ENCODE data around the gene SLC39A7.
"Not testable (repeated sequence)": the region's sequence is repeated elsewhere in the genome, so short reads cannot be mapped to it uniquely, and the experiment has no call there.

SLC39A7 gene

GRCh38 chr6:33206027-33206863 is 5.6 kb downstream of the SLC39A7 start:
- no peak for DNase-seq

DNA sequence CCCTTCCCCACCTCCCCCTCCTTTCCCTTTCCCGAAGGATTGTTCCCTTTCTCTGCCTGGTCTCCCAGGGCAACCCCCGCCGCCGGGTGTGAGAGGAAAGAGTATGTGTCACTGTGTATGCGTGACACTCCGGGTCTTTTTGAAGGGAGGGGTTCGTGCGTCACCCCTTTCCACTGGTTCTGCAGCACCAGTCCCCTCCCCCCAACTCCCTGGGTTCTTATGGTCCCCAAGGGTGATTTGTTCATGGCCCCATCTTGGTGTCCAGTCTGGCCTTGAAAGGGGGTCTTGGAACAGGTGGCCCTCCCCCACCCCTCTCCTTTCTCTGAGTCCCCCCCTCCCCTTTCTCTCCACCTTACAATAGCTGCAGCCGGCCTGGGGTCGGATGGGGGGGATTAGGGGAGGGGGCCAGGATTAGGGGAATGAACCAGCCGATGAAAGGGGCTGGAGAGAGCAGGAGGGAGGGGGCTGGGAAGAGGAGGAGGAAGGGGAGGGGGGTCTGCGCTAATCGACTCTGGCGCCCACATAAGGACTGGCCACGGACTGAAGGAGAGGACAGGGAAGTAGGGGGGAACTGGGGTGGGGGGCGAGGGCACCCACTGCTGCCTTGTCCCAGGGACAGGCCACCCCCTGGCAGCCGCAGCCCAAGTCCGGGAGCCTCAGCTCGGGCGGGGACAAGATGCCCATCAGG is 6.3 kb downstream of the SLC39A7 start:
- DNase-seq, result no peak

DNA sequence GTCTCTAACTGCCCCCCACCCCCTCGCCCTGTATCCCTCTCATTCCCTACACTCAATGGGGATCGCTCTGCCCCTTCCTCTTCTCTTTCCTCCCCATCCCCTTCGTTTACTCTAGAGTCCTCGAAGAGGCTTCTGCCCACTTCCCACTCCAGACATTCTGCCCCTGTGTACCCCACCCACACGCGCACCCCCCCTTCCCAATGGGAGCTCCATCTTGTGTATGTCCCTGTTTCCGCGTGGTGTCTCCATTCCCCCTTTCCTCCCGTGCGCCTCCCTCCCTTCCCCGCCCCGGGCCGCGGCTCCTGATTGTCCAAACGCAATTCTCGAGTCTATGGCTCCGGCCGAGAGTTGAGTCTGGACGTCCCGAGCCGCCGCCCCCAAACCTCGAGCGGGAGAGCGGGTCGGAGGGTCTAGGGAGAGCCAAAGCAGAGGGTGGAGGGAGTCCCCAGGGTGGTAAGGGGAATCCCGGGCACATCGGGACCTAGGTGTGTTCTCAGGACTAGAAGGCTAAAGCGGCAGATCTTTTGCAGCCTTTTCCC is 7.0 kb downstream of the SLC39A7 start:
- peak; percentile 40 for DNase-seq

DNA sequence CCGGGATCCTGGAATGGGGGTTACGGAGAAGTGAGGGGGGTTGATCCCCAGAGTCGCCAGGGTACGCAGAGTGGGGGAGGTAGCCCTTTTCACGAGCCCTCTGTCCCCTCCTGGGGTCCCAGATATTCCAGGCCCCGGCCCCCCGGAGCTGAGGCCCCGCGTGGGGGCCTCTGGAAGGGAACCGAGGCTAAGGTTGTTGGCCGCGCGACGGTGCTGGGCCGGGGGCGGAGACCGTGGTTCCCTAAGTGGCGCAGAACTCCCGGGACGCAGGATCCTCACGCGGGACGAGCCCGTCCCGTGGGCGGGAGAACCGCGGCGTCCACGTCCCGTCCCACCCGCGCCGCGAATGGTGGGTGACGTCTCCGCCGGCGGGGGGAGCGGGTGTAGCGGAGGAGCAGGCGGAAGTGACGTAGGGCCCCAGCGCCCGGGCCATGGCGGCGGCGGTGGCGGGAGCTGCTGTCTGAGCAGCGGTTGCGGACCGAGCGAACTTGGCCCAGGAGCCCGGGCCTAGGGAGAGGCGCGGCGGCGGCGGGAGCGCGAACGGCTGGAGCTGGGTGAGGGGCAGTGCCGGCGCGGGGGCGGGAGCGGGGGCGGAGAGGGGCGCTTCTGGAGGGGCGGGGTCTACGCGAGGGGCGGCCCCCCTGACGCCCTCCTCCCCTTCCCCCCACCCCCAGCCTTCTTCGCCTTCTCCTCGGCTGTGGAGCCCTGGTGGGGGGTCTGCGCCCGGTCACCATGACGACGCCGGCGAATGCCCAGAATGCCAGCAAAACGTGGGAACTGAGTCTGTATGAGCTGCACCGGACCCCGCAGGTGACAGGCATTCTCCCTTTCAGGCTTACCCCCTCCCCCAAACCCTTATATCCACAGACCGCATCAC is 7.7 kb downstream of the SLC39A7 start, which contains the start of gene RING1:
RING1 (plus strand) TSS at position 410 of the 877 bp plus-strand sequence; CDS start at position 733, 323 bp downstream.
- peak; percentile 71 for DNase-seq

DNA sequence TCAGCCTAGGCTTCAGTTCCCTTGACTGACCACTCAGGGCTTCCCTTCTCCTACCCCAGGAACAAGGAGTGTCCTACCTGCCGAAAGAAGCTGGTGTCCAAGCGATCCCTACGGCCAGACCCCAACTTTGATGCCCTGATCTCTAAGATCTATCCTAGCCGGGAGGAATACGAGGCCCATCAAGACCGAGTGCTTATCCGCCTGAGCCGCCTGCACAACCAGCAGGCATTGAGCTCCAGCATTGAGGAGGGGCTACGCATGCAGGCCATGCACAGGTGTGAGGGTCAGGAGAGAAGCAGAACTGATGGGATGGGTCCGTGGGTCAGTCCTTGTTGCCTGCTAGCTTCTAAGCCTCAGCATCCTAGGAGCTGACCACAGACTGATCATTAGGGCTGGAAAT is 9.2 kb downstream of the SLC39A7 start:
- no peak for DNase-seq

GRCh38 chr6:33211136-33211535 is 10.5 kb downstream of the SLC39A7 start:
- DNase-seq, result no peak

GRCh38 chr6:33211666-33212422 is 11.2 kb downstream of the SLC39A7 start:
- no peak for DNase-seq

DNA sequence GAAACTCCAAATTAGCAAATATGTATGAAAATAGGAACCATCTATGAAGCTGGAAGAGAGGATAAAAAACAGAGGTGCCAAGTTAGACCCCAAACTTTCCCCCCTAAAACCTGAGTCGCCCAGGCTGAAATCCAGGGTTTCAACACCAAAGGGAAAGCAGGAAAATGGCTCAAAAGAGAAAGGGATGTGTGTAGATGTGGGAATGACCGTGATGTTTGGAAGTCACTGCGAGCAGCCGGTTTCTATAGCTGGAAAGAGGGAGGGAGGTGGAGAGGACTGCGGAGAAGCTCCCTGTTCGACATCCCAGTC is 12.1 kb downstream of the SLC39A7 start:
- no peak for DNase-seq

GRCh38 chr6:33213166-33213988 is 12.7 kb downstream of the SLC39A7 start:
- DNase-seq, result no peak

GRCh38 chr6:33213989-33214335 is 13.3 kb downstream of the SLC39A7 start:
- no peak for DNase-seq

GRCh38 chr6:33215271-33216116 is 14.8 kb downstream of the SLC39A7 start:
- no peak for DNase-seq

GRCh38 chr6:33216117-33216649 is 15.5 kb downstream of the SLC39A7 start:
- no peak for DNase-seq

- DNase-seq, result no peak
Measured at GRCh38 chr6:33217246-33217645, 16.6 kb downstream of the SLC39A7 start.

- DNase-seq, result no peak
Measured at GRCh38 chr6:33217681-33218080, 17.0 kb downstream of the SLC39A7 start.

DNA sequence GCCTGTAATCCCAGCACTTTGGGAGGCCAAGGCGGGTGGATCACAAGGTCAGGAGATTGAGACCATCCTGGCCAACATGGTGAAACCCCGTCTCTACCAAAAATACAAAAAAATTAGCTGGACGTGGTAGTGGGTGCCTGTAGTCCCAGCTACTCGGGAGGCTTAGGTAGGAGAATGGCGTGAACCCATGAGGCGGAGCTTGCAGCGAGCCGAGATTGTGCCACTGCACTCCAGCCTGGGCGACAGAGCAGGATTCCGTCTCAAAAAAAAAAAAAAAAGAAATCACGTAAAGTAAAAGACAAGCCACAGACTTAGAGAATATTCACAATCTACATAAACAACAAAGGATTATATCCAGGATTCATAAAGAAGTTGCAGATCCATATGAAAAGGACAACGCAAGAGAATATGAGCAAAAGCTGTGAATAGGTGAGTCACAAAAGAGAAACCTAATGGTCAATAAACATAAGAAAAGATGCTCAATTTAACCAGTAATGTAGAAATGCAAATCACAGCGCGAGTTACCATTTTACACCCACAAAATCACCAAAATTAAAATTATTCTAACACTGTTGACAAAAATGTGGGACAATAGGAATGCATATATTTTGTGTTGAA is 25.9 kb downstream of the SLC39A7 start:
- not testable (repeated sequence) for DNase-seq

DNA sequence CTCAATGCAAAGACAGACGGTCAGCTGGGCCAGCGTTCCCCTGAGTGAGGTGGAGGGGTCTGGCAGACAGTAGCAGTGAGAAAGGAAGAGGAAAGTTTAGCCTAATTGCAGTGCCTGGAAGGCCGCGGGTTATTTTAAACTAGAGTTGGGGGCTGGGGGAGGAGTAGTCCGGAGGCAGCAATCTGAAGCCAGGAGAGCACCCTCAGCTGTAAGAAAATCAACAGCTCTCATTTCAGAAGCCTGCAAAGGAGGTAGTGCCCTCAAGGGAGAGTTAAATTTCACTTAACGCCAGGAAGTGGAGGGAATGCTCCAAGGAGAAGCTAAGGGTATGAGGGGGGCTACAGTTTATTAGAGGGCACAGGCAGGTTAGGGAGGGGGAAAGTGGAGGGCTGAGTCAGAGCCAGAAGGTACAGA is 34.6 kb downstream of the SLC39A7 start:
- DNase-seq, result no peak

- no peak for DNase-seq
Measured at GRCh38 chr6:33236328-33236727, 35.7 kb downstream of the SLC39A7 start.

DNA sequence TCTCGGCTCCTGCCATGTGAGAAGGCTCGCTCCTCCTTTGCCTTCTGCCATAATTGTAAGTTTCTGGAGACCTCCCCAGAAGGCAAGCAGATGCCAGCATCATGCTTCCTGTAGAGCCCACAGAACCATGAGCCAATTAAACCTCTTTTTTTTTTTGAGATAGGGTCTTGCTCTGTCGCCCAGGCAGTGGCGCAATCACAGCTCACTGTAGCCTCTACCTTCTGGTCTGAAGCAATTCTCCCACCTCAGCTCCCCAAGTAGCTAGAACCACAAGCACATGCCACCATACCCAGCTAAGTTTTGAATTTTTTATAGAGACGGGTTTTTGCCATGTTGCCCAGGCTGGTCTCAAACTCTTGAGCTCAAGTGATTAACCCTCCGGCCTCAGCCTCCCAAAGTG is 36.2 kb downstream of the SLC39A7 start:
- no peak for DNase-seq

DNA sequence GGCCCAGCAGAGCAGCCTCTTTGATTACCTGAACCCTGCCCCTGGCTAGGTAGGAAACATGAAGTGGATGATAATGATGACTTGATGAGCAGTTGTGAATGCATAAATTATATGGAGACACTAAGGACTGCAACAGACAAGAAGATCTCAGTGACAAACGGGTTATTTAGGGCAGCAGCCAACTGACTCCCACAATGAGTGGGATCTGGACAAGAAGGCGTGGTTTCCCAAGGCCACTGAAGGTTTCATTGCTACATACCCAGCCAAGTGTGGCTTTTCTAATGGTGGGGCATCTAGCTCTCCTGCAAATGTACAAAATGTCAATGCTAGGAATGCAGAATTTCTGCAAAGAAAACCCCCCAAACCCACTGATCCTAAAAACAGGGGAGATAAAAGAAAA is 37.1 kb downstream of the SLC39A7 start:
- DNase-seq, result no peak

DNA sequence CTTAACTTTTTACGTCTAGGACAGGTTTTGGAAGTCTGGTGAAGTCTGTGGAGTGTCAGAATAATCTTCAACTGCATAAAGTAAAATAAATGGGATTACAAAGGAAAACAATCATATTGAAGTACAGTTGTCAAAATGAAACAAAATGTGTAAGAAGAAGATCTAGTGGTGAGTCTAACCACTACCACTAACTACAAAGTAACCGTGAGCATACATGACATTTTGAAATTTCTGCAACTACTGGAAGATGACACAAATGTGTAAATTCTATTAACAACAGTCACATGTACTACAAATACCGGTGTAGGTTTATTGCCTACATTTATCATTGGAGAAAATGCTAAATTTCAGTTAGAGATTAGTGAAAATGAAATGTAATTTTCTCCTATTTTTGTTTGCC is 41.3 kb downstream of the SLC39A7 start:
- no peak for DNase-seq

All from T1000 (cell line).